ENCODE results near the gene FDX2.

DNA sequence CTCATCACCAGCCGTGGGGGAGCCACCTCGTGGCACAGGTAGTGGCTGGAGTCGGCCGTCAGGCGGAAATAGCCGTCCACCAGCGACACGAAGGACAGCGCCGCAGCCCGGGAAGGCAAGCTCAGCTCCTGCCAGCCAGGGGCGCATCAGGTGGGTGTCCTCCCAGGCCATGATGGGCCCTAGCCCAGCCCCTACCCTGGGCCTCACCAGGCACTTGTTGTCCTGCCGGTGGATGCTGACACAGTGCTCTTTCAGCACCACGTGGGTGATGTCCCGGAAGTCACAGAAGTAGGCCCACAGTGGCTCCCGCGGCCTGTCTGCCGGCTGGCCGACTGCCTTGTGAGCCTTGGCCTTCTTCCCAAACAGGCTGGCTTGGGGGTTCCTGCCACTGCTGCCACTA is 48.8 kb upstream of the FDX2 start:
- TF ChIP-seq POLR2A (IDR thresholded peaks at IDR 0.05), result no peak
- TF ChIP-seq POLR2AphosphoS5 (IDR thresholded peaks at IDR 0.05), result no peak
- TF ChIP-seq CTCF (IDR thresholded peaks at IDR 0.05), result no peak
- no peak for TF ChIP-seq EP300 (IDR thresholded peaks at IDR 0.05; ENCODE audit: low read depth)
